ENCODE measurements around the gene SLC6A6.

The SLC6A6 gene

DNA sequence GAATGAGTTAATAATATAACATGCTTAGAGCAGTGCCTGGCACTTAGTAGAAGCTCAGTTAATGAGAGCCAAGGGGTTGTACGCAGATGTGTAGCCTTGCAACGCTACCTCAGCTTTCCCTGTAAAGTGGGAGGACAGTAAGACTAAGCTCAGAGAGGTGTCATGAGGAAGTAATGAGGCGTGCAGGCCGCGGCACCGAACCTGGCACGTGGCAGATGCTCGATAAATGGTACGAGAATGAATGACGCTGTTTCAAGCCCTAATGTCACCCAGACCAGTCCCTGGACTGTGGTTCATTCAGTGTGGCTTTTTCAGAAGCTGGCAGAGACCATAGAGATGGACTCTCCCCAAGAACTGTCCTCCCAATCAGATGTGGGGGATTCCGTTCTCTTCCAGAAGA is 116.5 kb downstream of the SLC6A6 start:
- Histone ChIP-seq H3K4me3 (ENCODE audit: low read depth, low read length) (no peak overlapping the region), H3K9ac (ENCODE audit: low read length) (no peak overlapping the region), H3K36me3 (ENCODE audit: control insufficient read depth, insufficient read depth, low read length) (no peaks in the 10 kb centered on the region), H3K9me3 (ENCODE audit: control insufficient read depth, insufficient read depth, low read depth, low read length) (no peaks in the 10 kb centered on the region), H3K27me3 (ENCODE audit: control insufficient read depth, insufficient read depth, low read length) (no peaks in the 10 kb centered on the region), H3K27ac (ENCODE audit: low read depth, low read length) (no peak overlapping the region), H3K4me1 (ENCODE audit: control insufficient read depth, insufficient read depth, low read length) (peaks cover 3% of the 10 kb centered on the region; the same call in 1 of the 2 replicates)

DNA sequence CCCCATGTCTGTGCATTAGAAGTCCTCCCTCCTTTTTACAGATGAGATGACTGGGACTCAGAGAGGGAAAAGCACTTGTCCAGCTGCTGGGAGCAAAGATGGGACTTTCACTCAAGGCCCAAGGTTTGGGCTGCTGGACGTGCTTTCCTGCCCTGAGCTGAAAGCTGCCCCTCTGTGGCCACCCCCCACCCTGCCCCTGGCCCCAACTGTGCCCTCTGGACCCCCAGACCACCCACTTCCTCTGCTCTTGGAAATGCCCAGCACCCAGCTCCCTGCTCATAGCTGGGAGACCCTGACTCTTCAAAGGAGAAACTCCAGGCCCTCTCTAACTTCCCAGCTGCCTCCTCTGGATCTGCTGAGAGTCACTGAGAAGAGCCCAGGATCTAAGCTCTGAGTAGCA is 117.0 kb downstream of the SLC6A6 start:
- Histone ChIP-seq H3K36me3 (ENCODE audit: control insufficient read depth, insufficient read depth, low read length) (no peaks in the 10 kb centered on the region), H3K4me3 (ENCODE audit: low read depth, low read length) (no peak overlapping the region), H3K27me3 (ENCODE audit: control insufficient read depth, insufficient read depth, low read length) (no peaks in the 10 kb centered on the region), H3K9me3 (ENCODE audit: control insufficient read depth, insufficient read depth, low read depth, low read length) (no peaks in the 10 kb centered on the region), H3K9ac (ENCODE audit: low read length) (no peak overlapping the region), H3K27ac (ENCODE audit: low read depth, low read length) (no peak overlapping the region), H3K4me1 (ENCODE audit: control insufficient read depth, insufficient read depth, low read length) (peaks cover 8% of the 10 kb centered on the region; the same call in 1 of the 2 replicates)

DNA sequence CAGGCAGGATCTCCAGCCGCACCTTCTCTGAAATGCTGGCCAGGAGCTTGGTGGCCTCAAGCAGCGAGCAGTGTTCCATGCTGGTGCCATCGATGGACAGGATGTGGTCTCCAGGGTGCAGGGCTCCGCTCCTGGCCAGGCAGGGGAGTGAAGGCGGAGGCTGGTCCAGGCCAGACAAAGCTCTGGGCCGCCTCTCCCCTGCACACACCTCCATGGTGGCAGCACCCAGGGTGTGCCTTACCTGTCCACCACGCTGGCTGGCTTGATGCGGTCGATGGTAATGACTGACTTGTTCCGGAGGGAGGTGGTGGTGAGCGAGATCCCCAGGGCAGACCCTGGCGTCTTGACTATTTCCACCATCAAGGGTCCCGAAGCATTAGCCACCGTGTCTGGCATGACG is 117.7 kb downstream of the SLC6A6 start:
- no peak overlapping the region for H3K9ac ChIP-seq (ENCODE audit: low read length)
- H3K9me3 ChIP-seq (ENCODE audit: control insufficient read depth, insufficient read depth, low read depth, low read length), result no peaks in the 10 kb centered on the region
- H3K4me1 ChIP-seq (ENCODE audit: control insufficient read depth, insufficient read depth, low read length), result peaks cover 16% of the 10 kb centered on the region; the same call in 1 of the 2 replicates
- H3K4me3 ChIP-seq (ENCODE audit: low read depth, low read length), result no peak overlapping the region
- H3K27ac ChIP-seq (ENCODE audit: low read depth, low read length), result no peak overlapping the region
- no peaks in the 10 kb centered on the region for H3K36me3 ChIP-seq (ENCODE audit: control insufficient read depth, insufficient read depth, low read length)
- no peaks in the 10 kb centered on the region for H3K27me3 ChIP-seq (ENCODE audit: control insufficient read depth, insufficient read depth, low read length)

DNA sequence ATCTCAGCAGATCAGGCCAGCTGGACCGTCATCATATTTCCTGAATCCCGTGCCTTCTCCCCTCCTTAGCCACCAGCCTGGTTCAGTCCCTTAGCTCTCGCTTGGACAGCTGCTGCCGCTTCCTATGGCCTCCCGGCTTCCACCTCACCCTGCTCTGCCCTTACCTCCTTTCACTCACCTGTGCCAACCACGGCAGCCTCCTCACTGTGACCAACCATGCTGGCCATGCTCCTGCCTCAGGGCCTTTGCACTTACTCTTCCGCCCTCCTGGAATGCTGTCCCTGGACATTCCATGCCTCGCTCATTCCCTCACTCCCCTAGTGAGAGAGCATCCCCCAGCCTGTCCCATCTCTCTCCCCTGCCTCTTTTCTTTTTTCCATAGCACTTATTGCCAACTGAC is 118.6 kb downstream of the SLC6A6 start:
- H3K9ac ChIP-seq (ENCODE audit: low read length), result no peak overlapping the region
- H3K27ac ChIP-seq (ENCODE audit: low read depth, low read length), result no peak overlapping the region
- H3K4me1 ChIP-seq (ENCODE audit: control insufficient read depth, insufficient read depth, low read length), result peaks cover 22% of the 10 kb centered on the region
- no peaks in the 10 kb centered on the region for H3K27me3 ChIP-seq (ENCODE audit: control insufficient read depth, insufficient read depth, low read length)
- H3K9me3 ChIP-seq (ENCODE audit: control insufficient read depth, insufficient read depth, low read depth, low read length), result no peaks in the 10 kb centered on the region
- no peak overlapping the region for H3K4me3 ChIP-seq (ENCODE audit: low read depth, low read length)
- H3K36me3 ChIP-seq (ENCODE audit: control insufficient read depth, insufficient read depth, low read length), result no peaks in the 10 kb centered on the region

DNA sequence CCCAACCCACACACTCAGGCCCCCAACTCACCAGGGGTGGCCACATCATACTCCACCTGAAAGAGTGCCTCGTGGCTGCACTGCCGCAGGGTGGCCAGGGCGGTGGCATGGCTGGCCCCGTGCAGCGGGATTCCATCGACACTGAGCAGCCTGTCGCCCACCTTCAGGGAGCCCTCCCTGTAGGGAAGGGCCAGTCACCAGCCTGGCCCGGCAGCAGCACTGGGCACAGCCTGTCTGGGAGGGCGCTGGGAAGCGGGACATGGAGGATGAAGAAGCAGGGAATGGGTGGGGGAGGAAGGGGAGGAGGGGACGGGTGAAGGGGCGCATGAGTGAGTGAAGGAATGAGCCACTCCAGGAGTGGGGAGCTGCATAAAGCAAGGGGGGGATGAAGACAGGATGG is 119.2 kb downstream of the SLC6A6 start:
- Histone ChIP-seq H3K27me3 (ENCODE audit: control insufficient read depth, insufficient read depth, low read length) (no peaks in the 10 kb centered on the region), H3K4me3 (ENCODE audit: low read depth, low read length) (no peak overlapping the region), H3K27ac (ENCODE audit: low read depth, low read length) (no peak overlapping the region), H3K9ac (ENCODE audit: low read length) (no peak overlapping the region), H3K4me1 (ENCODE audit: control insufficient read depth, insufficient read depth, low read length) (peaks cover 28% of the 10 kb centered on the region), H3K9me3 (ENCODE audit: control insufficient read depth, insufficient read depth, low read depth, low read length) (no peaks in the 10 kb centered on the region), H3K36me3 (ENCODE audit: control insufficient read depth, insufficient read depth, low read length) (no peaks in the 10 kb centered on the region)

DNA sequence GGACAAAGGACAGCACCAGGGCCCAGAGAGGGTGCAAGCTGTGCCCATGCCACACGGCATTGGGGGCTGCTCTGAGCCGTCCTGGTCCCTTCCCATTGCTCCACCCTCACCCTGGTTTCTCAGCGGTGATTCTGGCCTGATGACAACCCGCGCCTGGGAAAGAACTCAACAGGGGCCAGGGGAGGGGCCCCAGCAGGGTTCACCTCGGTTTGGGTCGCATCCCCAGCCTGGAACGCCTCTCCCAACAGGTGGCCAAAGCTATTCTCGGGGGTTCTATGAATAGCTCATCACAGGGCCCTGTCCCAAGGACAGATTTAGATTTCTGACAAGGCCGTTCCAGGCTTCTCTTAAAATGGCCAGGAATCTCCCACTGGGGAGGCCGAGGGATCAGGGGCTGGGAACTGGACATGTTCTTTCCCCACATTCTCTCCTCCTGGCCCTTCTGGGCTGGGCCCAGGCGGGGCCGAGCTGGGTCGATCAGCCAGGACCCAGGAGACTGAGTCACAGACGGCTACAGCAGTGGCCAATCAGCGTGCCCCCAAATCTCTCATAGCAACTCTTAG is 119.8 kb downstream of the SLC6A6 start:
- Histone ChIP-seq H3K27me3 (ENCODE audit: control insufficient read depth, insufficient read depth, low read length) (no peaks in the 10 kb centered on the region), H3K36me3 (ENCODE audit: control insufficient read depth, insufficient read depth, low read length) (no peaks in the 10 kb centered on the region), H3K27ac (ENCODE audit: low read depth, low read length) (no peak overlapping the region), H3K4me1 (ENCODE audit: control insufficient read depth, insufficient read depth, low read length) (peaks cover 34% of the 10 kb centered on the region), H3K4me3 (ENCODE audit: low read depth, low read length) (no peak overlapping the region), H3K9me3 (ENCODE audit: control insufficient read depth, insufficient read depth, low read depth, low read length) (no peaks in the 10 kb centered on the region), H3K9ac (ENCODE audit: low read length) (no peak overlapping the region)

DNA sequence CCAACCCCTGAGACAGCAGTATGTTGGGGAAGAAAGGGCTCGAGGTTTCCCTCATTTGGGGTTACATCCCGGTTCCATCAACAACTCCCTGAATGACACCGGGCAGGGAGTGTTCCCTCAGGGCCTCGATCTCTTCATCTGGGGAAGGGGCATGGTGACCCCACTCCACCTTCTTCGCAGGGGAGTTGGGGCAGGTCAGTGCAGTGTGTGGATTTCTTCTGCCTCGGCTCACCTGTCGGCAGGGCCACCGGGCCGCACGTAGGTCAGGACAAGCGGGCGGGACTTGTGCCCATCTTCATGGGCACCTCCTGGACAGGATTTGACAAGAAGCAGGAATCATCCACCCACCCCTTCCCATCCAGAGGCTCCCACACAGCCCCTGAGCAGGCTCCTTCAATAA is 120.4 kb downstream of the SLC6A6 start:
- no peak overlapping the region for H3K4me3 ChIP-seq (ENCODE audit: low read depth, low read length)
- peaks cover 34% of the 10 kb centered on the region for H3K4me1 ChIP-seq (ENCODE audit: control insufficient read depth, insufficient read depth, low read length)
- no peaks in the 10 kb centered on the region for H3K36me3 ChIP-seq (ENCODE audit: control insufficient read depth, insufficient read depth, low read length)
- H3K9me3 ChIP-seq (ENCODE audit: control insufficient read depth, insufficient read depth, low read depth, low read length), result no peaks in the 10 kb centered on the region
- H3K27me3 ChIP-seq (ENCODE audit: control insufficient read depth, insufficient read depth, low read length), result no peaks in the 10 kb centered on the region
- no peak overlapping the region for H3K9ac ChIP-seq (ENCODE audit: low read length)
- no peak overlapping the region for H3K27ac ChIP-seq (ENCODE audit: low read depth, low read length)

DNA sequence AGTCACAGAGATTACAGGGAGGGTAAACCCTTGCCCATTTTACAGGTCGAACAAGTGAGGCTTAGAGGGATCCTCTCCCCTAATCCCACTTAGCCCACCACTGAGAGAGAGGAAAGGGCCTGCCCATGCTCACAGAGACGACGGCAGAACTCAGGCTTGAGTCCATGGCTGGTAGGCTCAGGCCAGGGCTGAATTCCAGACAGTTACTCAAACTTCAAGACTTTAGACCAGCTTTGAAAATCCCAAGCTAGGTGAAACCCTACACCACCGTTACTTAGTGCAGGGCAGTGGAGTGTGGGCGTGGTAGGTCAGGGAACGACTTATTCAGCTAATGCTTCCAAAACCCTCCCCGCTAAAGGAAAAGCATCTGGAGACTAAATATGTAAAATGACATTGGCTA is 121.4 kb downstream of the SLC6A6 start:
- Histone ChIP-seq H3K4me1 (ENCODE audit: control insufficient read depth, insufficient read depth, low read length) (peaks cover 34% of the 10 kb centered on the region), H3K27me3 (ENCODE audit: control insufficient read depth, insufficient read depth, low read length) (no peaks in the 10 kb centered on the region), H3K9ac (ENCODE audit: low read length) (no peak overlapping the region), H3K27ac (ENCODE audit: low read depth, low read length) (no peak overlapping the region), H3K9me3 (ENCODE audit: control insufficient read depth, insufficient read depth, low read depth, low read length) (no peaks in the 10 kb centered on the region), H3K4me3 (ENCODE audit: low read depth, low read length) (no peak overlapping the region), H3K36me3 (ENCODE audit: control insufficient read depth, insufficient read depth, low read length) (no peaks in the 10 kb centered on the region)

DNA sequence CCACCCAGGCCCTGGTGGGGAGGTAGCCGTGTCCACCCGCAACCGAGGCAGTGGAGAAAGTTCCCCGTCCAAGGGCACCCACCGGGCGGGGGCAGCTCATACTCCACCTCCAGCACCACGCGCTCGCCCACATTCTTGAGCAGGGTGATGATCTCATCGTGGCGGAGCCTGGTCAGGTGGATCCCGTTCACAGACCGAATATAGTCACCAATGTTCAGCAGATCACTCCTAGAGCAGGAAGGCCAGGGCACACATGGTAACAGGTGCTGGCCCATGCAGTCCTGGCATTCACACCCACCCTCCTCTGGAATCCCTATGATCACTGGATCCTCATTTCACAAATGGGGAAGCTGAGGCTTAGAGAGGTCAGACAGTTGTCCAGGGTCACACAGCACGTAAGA is 121.9 kb downstream of the SLC6A6 start:
- no peaks in the 10 kb centered on the region for H3K36me3 ChIP-seq (ENCODE audit: control insufficient read depth, insufficient read depth, low read length)
- H3K9me3 ChIP-seq (ENCODE audit: control insufficient read depth, insufficient read depth, low read depth, low read length), result no peaks in the 10 kb centered on the region
- H3K9ac ChIP-seq (ENCODE audit: low read length), result no peak overlapping the region
- peaks cover 34% of the 10 kb centered on the region for H3K4me1 ChIP-seq (ENCODE audit: control insufficient read depth, insufficient read depth, low read length)
- H3K4me3 ChIP-seq (ENCODE audit: low read depth, low read length), result no peak overlapping the region
- H3K27me3 ChIP-seq (ENCODE audit: control insufficient read depth, insufficient read depth, low read length), result no peaks in the 10 kb centered on the region
- no peak overlapping the region for H3K27ac ChIP-seq (ENCODE audit: low read depth, low read length)

DNA sequence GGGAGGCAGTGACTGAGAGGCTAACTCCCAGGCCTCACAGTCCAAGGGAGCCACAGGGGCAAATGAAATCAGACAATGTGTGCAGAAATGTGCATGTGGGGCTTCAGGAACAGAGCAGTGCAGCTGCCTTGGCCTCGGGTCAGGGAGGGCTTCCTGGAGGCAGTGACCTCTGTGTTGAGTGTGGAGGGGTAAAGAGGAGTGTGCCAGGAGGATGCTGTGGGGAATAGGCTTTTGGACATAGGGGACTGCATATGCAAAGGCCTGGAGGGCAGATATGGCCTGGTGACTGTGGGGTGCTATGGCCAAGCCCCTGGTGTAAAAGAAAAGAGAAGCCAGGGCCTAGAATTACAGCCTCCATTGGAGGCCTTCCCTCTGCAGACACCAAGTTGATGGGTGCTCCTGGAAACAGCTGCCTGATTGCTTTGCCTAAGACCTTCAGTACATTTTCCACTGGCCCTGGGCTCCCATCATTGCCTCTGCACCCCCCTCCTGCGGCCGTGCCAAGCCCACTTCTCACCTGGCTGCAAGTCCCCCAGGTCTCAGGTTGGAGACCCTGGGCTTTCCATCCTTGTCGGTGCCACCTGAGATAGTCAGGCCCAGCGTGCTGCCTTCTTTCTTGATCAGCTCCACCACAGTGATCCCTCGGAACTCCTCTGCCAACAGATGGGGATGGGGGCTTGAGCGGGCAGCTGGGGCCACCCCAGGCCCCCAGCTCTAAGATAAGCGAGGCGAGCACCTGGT is 122.7 kb downstream of the SLC6A6 start:
- Histone ChIP-seq H3K36me3 (ENCODE audit: control insufficient read depth, insufficient read depth, low read length) (no peaks in the 10 kb centered on the region), H3K27me3 (ENCODE audit: control insufficient read depth, insufficient read depth, low read length) (no peaks in the 10 kb centered on the region), H3K4me3 (ENCODE audit: low read depth, low read length) (no peak overlapping the region; the same call in 1 of the 2 replicates), H3K9ac (ENCODE audit: low read length) (no peak overlapping the region), H3K4me1 (ENCODE audit: control insufficient read depth, insufficient read depth, low read length) (peaks cover 34% of the 10 kb centered on the region), H3K9me3 (ENCODE audit: control insufficient read depth, insufficient read depth, low read depth, low read length) (0 out of 2 replicates have a peak, but pooled peaks cover 4% of the 10 kb centered on the region), H3K27ac (ENCODE audit: low read depth, low read length) (no peak overlapping the region)

DNA sequence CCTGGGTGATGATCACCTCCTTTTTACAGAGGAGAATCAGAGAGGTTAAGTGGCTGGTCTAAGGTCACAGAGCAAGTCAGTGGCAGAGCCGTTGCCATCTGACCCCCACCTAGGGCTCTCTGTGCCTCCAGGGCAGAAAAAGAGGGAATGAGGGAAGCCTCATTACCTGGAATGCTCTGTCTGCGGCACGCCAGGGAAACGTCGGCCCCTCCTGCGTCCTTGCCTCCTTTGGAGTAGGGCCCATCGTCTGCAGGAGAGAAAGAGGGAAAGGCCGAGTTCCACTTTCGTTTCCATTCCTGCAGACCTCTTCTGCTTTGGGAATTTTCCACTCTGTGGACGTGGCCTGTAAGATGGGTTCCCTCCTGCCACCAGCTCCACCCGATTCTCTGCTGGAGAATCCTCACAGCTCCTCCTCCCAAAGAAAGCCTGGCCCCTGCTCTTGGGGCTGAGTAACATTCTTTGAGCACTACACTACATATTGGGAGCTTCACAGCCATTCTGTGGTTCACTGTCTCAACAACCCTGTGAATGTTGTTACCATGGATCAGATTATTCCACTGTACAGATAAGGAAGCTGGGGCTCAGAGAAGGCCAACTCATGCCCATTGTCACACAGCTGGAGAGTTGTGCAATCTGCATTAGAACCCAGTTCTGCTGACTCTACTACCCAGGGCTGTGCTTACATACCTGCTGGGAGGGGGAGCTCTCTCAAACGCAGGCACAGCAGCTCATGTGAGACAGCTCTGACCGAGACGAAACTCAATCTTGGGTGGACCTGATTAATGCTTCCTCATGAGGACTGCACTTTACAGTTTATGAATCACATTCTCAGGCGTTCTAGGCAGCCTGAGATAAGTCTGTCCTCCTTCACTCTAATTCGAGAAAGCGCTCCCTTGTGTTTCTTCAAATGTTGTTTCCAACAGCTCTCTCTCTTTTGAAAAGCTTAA is 123.6 kb downstream of the SLC6A6 start:
- Histone ChIP-seq H3K4me3 (ENCODE audit: low read depth, low read length) (no peak overlapping the region; the same call in 1 of the 2 replicates), H3K27me3 (ENCODE audit: control insufficient read depth, insufficient read depth, low read length) (no peaks in the 10 kb centered on the region), H3K4me1 (ENCODE audit: control insufficient read depth, insufficient read depth, low read length) (peaks cover 34% of the 10 kb centered on the region), H3K9ac (ENCODE audit: low read length) (no peak overlapping the region), H3K36me3 (ENCODE audit: control insufficient read depth, insufficient read depth, low read length) (no peaks in the 10 kb centered on the region), H3K27ac (ENCODE audit: low read depth, low read length) (no peak overlapping the region), H3K9me3 (ENCODE audit: control insufficient read depth, insufficient read depth, low read depth, low read length) (0 out of 2 replicates have a peak, but pooled peaks cover 4% of the 10 kb centered on the region)
